H9 (cell line): ENCODE measurements around the gene TMEM225. TPM values are rescaled to one million over a fixed set of nuclear protein-coding genes. Genes with fewer than 3 reads are reported as not detected.

Source experiments
- DNase-seq: peaks from one replicate; pipeline ENCODE4 v3.0.0-alpha.2; 2017
- H2AFZ ChIP-seq: one replicate; pipeline ENCODE4 v1.6.1; 2013; ENCODE audit warnings: mild to moderate bottlenecking, low read length, control low read depth, moderate library complexity
- H2AK5ac ChIP-seq: 2 replicates; pipeline ENCODE4 v1.6.1; 2013; ENCODE audit warnings: low read length, control low read depth, mixed read lengths; ENCODE audit not compliant: insufficient read length
- H2BK120ac ChIP-seq: one replicate; pipeline ENCODE4 v1.6.1; 2013; ENCODE audit warnings: low read depth, mild to moderate bottlenecking, low read length, control low read depth, inconsistent platforms; ENCODE audit not compliant: poor library complexity, severe bottlenecking
- H2BK12ac ChIP-seq: 2 replicates; pipeline ENCODE4 v1.6.1; 2013; ENCODE audit warnings: low read length, control low read depth, mixed read lengths, low read depth; ENCODE audit not compliant: insufficient read length
- H2BK15ac ChIP-seq: 2 replicates; pipeline ENCODE4 v1.6.1; 2013; ENCODE audit warnings: low read depth, low read length, control low read depth
- H2BK20ac ChIP-seq: one replicate; pipeline ENCODE4 v1.6.1; 2013; ENCODE audit warnings: low read depth, mild to moderate bottlenecking, low read length, control low read depth, inconsistent platforms; ENCODE audit not compliant: poor library complexity, severe bottlenecking
- H2BK5ac ChIP-seq: 2 replicates; pipeline ENCODE4 v1.6.1; 2013; ENCODE audit warnings: low read length, control low read depth, mixed read lengths; ENCODE audit not compliant: insufficient read length
- H3K14ac ChIP-seq: 2 replicates; pipeline ENCODE4 v1.6.1; 2013; ENCODE audit warnings: low read length, control low read depth; ENCODE audit not compliant: insufficient read depth
- H3K18ac ChIP-seq: 2 replicates; pipeline ENCODE4 v1.6.1; 2013; ENCODE audit warnings: low read depth, mild to moderate bottlenecking, mixed read lengths, low read length, control low read depth; ENCODE audit not compliant: insufficient read length
- H3K23ac ChIP-seq: 2 replicates; pipeline ENCODE4 v1.6.1; 2013; ENCODE audit warnings: low read length, control low read depth, mixed read lengths, low read depth; ENCODE audit not compliant: insufficient read length
- H3K23me2 ChIP-seq: 2 replicates; pipeline ENCODE4 v1.6.1; 2013; ENCODE audit warnings: low read depth, mild to moderate bottlenecking, mixed read lengths, low read length, control low read depth; ENCODE audit not compliant: insufficient read length, poor library complexity, severe bottlenecking
- H3K27ac ChIP-seq: 2 replicates; pipeline ENCODE4 v1.5.1; 2013; ENCODE audit warnings: low read length, control low read depth, mixed read lengths, low read depth; ENCODE audit not compliant: insufficient read length
- H3K27me3 ChIP-seq: 2 replicates; pipeline ENCODE4 v1.6.1; 2013; ENCODE audit warnings: low read length, control low read depth, inconsistent platforms; ENCODE audit not compliant: insufficient read depth
- H3K4ac ChIP-seq: 2 replicates; pipeline ENCODE4 v1.6.1; 2013; ENCODE audit warnings: low read depth, mild to moderate bottlenecking, control low read depth, inconsistent platforms, low read length, moderate library complexity
- H3K4me1 ChIP-seq: 2 replicates; pipeline ENCODE4 v1.6.1; 2013; ENCODE audit warnings: low read length, control low read depth, inconsistent platforms; ENCODE audit not compliant: insufficient read depth
- H3K4me2 ChIP-seq: 2 replicates; pipeline ENCODE4 v1.6.1; 2013; ENCODE audit warnings: low read length, control low read depth, mixed read lengths; ENCODE audit not compliant: insufficient read length, insufficient read depth
- H3K56ac ChIP-seq: 2 replicates; pipeline ENCODE4 v1.6.1; 2013; ENCODE audit warnings: low read depth, mild to moderate bottlenecking, mixed read lengths, low read length, control low read depth; ENCODE audit not compliant: insufficient read length
- H3K79me1 ChIP-seq: 2 replicates; pipeline ENCODE4 v1.6.1; 2013; ENCODE audit warnings: low read depth, mild to moderate bottlenecking, moderate library complexity, low read length, control low read depth, inconsistent platforms; ENCODE audit not compliant: insufficient read depth, poor library complexity, severe bottlenecking
- H3K79me2 ChIP-seq: 2 replicates; pipeline ENCODE4 v1.6.1; 2013; ENCODE audit warnings: low read length, control low read depth, inconsistent platforms; ENCODE audit not compliant: insufficient read depth
- H3K9ac ChIP-seq: 2 replicates; pipeline ENCODE4 v1.6.1; 2013; ENCODE audit warnings: low read length, control low read depth, mixed read lengths; ENCODE audit not compliant: insufficient read length; ENCODE audit errors: extremely low read depth
- H3K9me3 ChIP-seq: one replicate; pipeline ENCODE4 v1.6.1; 2013; ENCODE audit warnings: low read depth, low read length, inconsistent platforms; ENCODE audit not compliant: control insufficient read depth
- H3T11ph ChIP-seq: one replicate; pipeline ENCODE4 v1.6.1; 2013; ENCODE audit warnings: mild to moderate bottlenecking, low read length, control low read depth, inconsistent platforms
- H4K20me1 ChIP-seq: one replicate; pipeline ENCODE4 v1.6.1; 2013; ENCODE audit not compliant: control insufficient read depth, insufficient read length, insufficient read depth
- H4K5ac ChIP-seq: 2 replicates; pipeline ENCODE4 v1.6.1; 2013; ENCODE audit warnings: low read depth, mild to moderate bottlenecking, mixed read lengths, low read length, control low read depth; ENCODE audit not compliant: insufficient read length
- H4K8ac ChIP-seq: replicated peaks from 2 replicates; pipeline ENCODE4 v1.6.1; 2013; ENCODE audit warnings: low read length, control low read depth, mixed read lengths, low read depth; ENCODE audit not compliant: insufficient read length
- H4K91ac ChIP-seq: 2 replicates; pipeline ENCODE4 v1.6.1; 2013; ENCODE audit warnings: low read depth, mild to moderate bottlenecking, moderate library complexity, mixed read lengths, low read length, control low read depth; ENCODE audit not compliant: insufficient read length
- H3K27ac Mint-ChIP-seq, 3 experiments: 2 replicates in 2 of 3; 3 replicates in 1 of 3; pipeline ENCODE4 v1.8.0; 2020 to 2021; ENCODE audit warnings: mixed read lengths in 3 of 3, mild to moderate bottlenecking in 1 of 3, moderate library complexity in 1 of 3
- H3K27me3 Mint-ChIP-seq: 2 replicates; pipeline ENCODE4 v1.8.0; 2021; ENCODE audit warnings: low read depth, mild to moderate bottlenecking, moderate library complexity, mixed read lengths
- H3K36me3 Mint-ChIP-seq, 3 experiments: 2 replicates in 2 of 3; 3 replicates in 1 of 3; pipeline ENCODE4 v1.8.0; 2020 to 2021; ENCODE audit warnings: low read depth in 3 of 3, mixed read lengths in 3 of 3; ENCODE audit not compliant: insufficient read depth in 1 of 3
- H3K4me1 Mint-ChIP-seq, 2 experiments: 2 replicates each; pipeline ENCODE4 v1.8.0; 2020; ENCODE audit warnings: mixed read lengths in 2 of 2
- H3K4me3 Mint-ChIP-seq, 2 experiments: 2 replicates in 1 of 2; 3 replicates in 1 of 2; pipeline ENCODE4 v1.8.0; 2020 to 2021; ENCODE audit warnings: mild to moderate bottlenecking in 2 of 2, mixed read lengths in 2 of 2, moderate library complexity in 1 of 2
- H3K9me3 Mint-ChIP-seq, 2 experiments: 2 replicates in 1 of 2; 3 replicates in 1 of 2; pipeline ENCODE4 v1.8.0; 2020; ENCODE audit warnings: mild to moderate bottlenecking in 2 of 2, mixed read lengths in 2 of 2, moderate library complexity in 1 of 2
- WGBS: extraction: QIAGEN DNeasy Blood & Tissue Kit; methylation state at CpG from one replicate; pipeline ENCODE4 v1.1.7; 2013; ENCODE audit warnings: missing lambda C conversion rate, low lambda C conversion rate, mixed read lengths; ENCODE audit not compliant: insufficient read length; ENCODE audit errors: extremely low coverage; 5-methylcytosine and 5-hydroxymethylcytosine counted together
- total RNA-seq: library from RNA; stranded (reverse); gene quantifications from 2 replicates; pipeline ENCODE4 v1.2.1, GENCODE V29; 2021
- TF ChIP-seq, protein P1 (sequence below): fragments of 200-600 bp; sonication (generic); conservative IDR thresholded peaks from 3 replicates; pipeline ENCODE4 v1.8.0; 2021; ENCODE audit warnings: antibody characterized with exemption, mild to moderate bottlenecking

TMEM225 gene
- total RNA-seq, 1 experiment from 2014 or later, result not detected

DNA sequence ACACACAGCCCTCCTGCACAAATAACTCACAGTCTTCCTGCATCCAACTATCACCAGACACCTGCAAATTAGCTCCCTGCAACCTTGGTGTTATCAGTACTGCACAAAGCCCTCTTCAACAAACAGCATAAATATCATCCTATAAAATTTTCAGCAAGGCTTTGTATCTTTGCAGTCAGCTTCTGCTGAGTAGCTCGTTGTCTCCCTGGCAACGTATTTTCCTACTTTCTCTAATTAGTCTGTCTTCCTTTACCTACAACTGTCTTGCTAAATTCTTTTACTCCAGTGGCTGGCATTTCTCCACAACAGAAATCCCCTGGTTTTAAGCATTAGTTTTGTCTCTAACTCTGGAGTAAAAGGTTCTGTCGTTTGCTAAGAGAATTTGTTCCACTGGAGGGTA lies 20.4 kb upstream of the TMEM225 start:
- Histone ChIP-seq H2BK15ac (no peak overlapping the region), H3K79me1 (no peaks in the 10 kb centered on the region), H3K27me3 (no peaks in the 10 kb centered on the region), H3K56ac (no peak overlapping the region), H3K79me2 (no peaks in the 10 kb centered on the region), H4K91ac (no peak overlapping the region), H3K4ac (no peak overlapping the region), H3K14ac (no peak overlapping the region), H3K27ac (no peak overlapping the region), H3K4me2 (no peak overlapping the region), H4K8ac (no peak overlapping the region), H2AK5ac (no peak overlapping the region), H3K23ac (no peak overlapping the region), H2BK12ac (no peak overlapping the region), H3K4me1 (no peaks in the 10 kb centered on the region; the same call in 1 of the 2 replicates), H3K9me3 (no peaks in the 10 kb centered on the region), H4K20me1 (no peaks in the 10 kb centered on the region), H2BK120ac (no peak overlapping the region), H3K18ac (no peak overlapping the region), H2AFZ (no peak overlapping the region), H3K9ac (no peak overlapping the region), H4K5ac (no peak overlapping the region), H2BK5ac (no peak overlapping the region), H3K23me2 (no peaks in the 10 kb centered on the region), H2BK20ac (no peak overlapping the region), H3T11ph (no peak overlapping the region)
- no peaks in the 10 kb centered on the region for H3K27me3 Mint-ChIP-seq
- no peak overlapping the region for H3K4me3 Mint-ChIP-seq
- no peaks in the 10 kb centered on the region for H3K36me3 Mint-ChIP-seq
- TF ChIP-seq, protein P1, sequence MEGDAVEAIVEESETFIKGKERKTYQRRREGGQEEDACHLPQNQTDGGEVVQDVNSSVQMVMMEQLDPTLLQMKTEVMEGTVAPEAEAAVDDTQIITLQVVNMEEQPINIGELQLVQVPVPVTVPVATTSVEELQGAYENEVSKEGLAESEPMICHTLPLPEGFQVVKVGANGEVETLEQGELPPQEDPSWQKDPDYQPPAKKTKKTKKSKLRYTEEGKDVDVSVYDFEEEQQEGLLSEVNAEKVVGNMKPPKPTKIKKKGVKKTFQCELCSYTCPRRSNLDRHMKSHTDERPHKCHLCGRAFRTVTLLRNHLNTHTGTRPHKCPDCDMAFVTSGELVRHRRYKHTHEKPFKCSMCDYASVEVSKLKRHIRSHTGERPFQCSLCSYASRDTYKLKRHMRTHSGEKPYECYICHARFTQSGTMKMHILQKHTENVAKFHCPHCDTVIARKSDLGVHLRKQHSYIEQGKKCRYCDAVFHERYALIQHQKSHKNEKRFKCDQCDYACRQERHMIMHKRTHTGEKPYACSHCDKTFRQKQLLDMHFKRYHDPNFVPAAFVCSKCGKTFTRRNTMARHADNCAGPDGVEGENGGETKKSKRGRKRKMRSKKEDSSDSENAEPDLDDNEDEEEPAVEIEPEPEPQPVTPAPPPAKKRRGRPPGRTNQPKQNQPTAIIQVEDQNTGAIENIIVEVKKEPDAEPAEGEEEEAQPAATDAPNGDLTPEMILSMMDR, result no peak
- peaks cover 11 to 16% of the 10 kb centered on the region in 2 experiments for H3K4me1 Mint-ChIP-seq
- no peak for DNase-seq
- no peak overlapping the region for H3K27ac Mint-ChIP-seq
- no CpG with 5 or more reads among the region's 3 CpGs for WGBS
- H3K9me3 Mint-ChIP-seq, result no peaks in the 10 kb centered on the region
